WI38 (cell line): ENCODE results near the gene KCTD1.

Experiments used
- H3K4me3 ChIP-seq: 2 replicates; pipeline ENCODE4 v1.5.1; 2011; ENCODE audit warnings: low read depth, mild to moderate bottlenecking, control low read depth, low read length
- CTCF ChIP-seq: IDR thresholded peaks from 2 replicates; pipeline ENCODE4 v1.5.1; 2012; ENCODE audit warnings: low read depth, mild to moderate bottlenecking, control low read depth, low read length

KCTD1 gene

GRCh38 chr18:26526966-26527234, 21.5 kb downstream of the KCTD1 start:
- H3K4me3 ChIP-seq, result no peak overlapping the region
- no peak for TF ChIP-seq CTCF

GRCh38 chr18:26526128-26526965, 22.0 kb downstream of the KCTD1 start:
- no peak overlapping the region for H3K4me3 ChIP-seq
- no peak for TF ChIP-seq CTCF

- TF ChIP-seq CTCF, result no peak
- no peak overlapping the region for H3K4me3 ChIP-seq
These were observed 23.6 kb downstream of the KCTD1 start for GRCh38 chr18:26524504-26525351.

- no peak overlapping the region for H3K4me3 ChIP-seq
- no peak for TF ChIP-seq CTCF
These were observed 24.4 kb downstream of the KCTD1 start for GRCh38 chr18:26524002-26524401.

- no peak for TF ChIP-seq CTCF
- no peak overlapping the region for H3K4me3 ChIP-seq
These were observed 26.7 kb downstream of the KCTD1 start for GRCh38 chr18:26521617-26522016.

GRCh38 chr18:26520974-26521373, 27.4 kb downstream of the KCTD1 start:
- no peak overlapping the region for H3K4me3 ChIP-seq
- TF ChIP-seq CTCF, result no peak

GRCh38 chr18:26519114-26519513, 29.2 kb downstream of the KCTD1 start:
- no peak overlapping the region for H3K4me3 ChIP-seq
- no peak for TF ChIP-seq CTCF
